Caki2 (cell line): ENCODE data around the gene CADPS. TPM values are rescaled to one million over a fixed set of nuclear protein-coding genes. Genes with fewer than 3 reads are reported as not detected.

Experiments used
- DNase-seq: peaks from one replicate; pipeline ENCODE4 v3.0.0-alpha.2; 2015; ENCODE audit warnings: low read depth
- in situ Hi-C: cut with HindIII; loops from 2 replicates; pipeline ENCODE4 v1.10.0; 2016; ENCODE audit warnings: low sequenced_read_pairs, low pct_unique_long_range_greater_than_20kb, mixed read lengths
- total RNA-seq: library from RNA; depleted of rRNA; stranded (reverse); fragments of >200 nt; shearing (Covaris generic); gene quantifications from 2 replicates; pipeline ENCODE4 v1.2.3, GENCODE V29; 2014; ENCODE audit warnings: low replicate concordance

The CADPS gene
- total RNA-seq, 1 experiment from 2014 or later, result not detected

DNA sequence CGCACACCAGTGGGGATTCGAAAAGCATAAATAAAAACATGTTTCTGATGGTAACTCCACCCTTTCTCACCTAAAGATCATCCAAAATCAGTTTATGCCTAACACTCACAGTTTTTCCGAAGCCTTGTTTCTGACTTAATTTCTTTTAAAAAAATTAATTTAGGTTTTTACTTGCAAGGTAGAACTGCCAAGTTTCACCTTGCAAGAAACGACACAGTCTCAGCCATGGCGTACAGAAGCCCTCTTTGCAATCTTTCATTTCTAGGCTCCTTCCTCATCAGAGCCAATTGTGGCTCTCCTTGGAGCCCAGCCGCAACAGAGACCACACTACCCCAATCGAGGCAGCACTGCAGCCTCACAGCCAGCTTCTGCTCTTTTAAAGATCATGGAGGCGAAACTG lies 470.9 kb downstream of the CADPS start:
- DNase-seq, result no peak
- in situ Hi-C loops, result no loop called here

GRCh38 chr3:62403765-62404164 lies 471.5 kb downstream of the CADPS start:
- in situ Hi-C loops, result no loop called here
- no peak for DNase-seq

DNA sequence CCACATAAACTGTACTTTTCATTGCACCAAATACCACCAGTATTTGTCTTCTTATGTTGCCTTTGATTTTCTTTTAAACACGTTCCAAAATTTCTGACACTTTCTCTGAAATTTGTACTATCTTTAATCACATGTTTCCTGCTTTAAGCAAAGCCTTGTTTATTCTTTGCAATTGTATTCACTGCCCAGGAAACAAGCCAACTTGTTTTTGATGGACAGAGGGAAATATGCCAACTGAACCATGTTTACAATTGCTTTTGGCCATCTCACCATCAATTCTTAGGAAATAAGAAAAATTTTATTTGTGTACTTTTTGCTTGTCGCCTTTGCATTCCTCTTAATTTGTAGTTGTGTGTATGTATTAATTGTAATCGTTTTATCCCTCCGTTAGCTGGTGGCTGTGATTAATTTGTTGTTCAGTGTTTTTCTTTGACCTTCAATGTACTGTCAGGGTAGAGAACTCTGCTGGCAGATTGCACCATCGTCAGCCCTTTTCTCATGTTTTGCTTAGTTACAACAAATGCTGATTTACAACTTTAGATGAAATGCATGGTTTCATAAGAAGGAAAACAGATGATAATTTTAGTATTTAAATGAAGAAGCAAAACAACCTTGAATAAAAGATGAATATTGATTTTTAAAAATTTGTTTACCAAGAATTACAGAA lies 482.5 kb downstream of the CADPS start:
- no peak for DNase-seq

DNA sequence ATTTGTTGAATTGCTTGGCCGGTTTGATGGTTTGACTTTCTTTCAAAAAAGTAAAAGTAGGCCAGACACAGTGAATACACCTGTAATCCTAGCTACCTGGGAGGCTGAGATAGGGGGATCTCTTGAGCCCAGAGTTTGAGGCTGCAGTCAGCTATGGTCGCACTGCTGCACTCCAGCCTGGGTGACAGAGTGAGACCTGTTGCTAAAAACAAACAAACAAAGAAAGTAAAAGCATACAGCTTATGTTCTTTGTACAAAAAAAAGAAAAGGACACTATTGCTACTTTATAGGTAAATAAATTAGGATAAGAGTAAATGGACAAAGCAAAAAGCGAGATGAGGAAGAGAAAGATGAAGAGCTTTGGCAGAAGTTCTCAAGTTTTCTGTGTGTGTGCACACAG lies 488.0 kb downstream of the CADPS start:
- in situ Hi-C loops, result no loop called here
- DNase-seq, result no peak

More for the DNA sequence above, 482.5 kb downstream of the CADPS start:
- in situ Hi-C loops, result no loop called here

GRCh38 chr3:62379321-62379798 lies 495.9 kb downstream of the CADPS start:
- DNase-seq, result no peak
- in situ Hi-C loops, result no loop called here

- in situ Hi-C loops, result no loop called here
- DNase-seq, result no peak
These were observed 496.3 kb downstream of the CADPS start for GRCh38 chr3:62378921-62379320.

DNA sequence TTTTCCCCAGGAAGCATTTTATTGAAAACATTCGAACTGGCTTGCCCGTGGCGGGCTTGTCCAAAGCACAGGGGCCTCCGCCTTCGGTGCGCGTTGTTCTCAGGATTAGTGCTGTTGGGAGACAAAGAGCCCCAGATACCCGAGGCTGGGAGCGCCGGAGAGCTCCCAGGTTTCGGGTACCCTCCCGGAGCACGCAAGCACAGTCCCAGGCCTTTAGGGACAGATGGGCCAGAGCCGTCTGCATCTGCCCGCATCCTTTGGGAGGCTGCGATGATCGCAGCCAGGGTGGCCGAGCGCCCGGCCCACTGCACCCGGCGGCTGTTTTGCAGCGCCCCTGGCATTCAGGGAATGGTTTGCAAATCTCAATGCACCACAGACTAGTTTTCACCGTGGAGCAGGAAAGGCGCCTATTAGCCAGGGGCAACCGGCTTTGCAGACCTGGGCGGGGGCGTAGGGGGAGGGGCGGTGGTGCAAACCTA lies 496.9 kb downstream of the CADPS start:
- in situ Hi-C loops, result no loop called here
- DNase-seq, result no peak

- in situ Hi-C loops, result no loop called here
- no peak for DNase-seq
These were observed 498.0 kb downstream of the CADPS start for GRCh38 chr3:62376906-62377877.

- in situ Hi-C loops, result no loop called here
- no peak for DNase-seq
These were observed 498.8 kb downstream of the CADPS start for GRCh38 chr3:62376454-62376720.

DNA sequence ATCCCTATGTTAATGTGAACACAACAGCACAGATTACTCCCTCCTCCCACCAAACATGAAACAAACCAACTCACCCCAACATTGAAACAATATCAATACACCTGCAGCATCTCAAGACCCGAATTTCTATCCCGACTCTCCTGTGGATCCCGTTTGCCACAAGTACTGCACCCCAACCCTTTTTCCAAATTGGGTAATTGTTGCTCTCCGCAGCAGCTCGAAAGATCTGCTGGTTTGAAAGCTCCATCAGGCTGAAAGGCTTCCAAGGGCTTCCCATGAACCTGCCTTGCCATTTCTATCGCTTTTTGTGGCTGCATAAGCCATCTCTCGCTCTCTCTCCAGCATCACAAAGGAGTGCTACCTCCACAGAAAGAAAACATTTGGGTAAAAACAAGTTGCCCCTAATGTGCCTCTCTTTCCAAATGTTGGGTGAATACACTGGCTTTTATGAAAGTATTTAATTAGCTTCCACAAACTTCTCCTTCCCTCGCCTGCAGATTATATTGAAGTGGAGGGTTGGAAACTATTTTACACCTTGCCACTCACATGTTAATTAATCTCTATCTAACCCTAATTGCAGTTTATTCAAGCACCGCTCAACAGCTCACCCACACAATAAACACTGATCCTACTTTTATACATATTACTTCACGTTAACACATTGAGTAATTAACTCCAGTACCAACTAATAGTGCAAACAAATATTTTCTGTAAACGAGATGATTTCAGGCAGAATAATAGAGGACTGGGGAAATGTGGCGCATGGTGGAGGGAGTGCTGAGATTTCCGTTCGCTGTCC lies 499.4 kb downstream of the CADPS start:
- no peak for DNase-seq
- in situ Hi-C loops, result no loop called here

GRCh38 chr3:62374341-62375218 lies 500.6 kb downstream of the CADPS start:
- DNase-seq, result no peak
- in situ Hi-C loops, result no loop called here

DNA sequence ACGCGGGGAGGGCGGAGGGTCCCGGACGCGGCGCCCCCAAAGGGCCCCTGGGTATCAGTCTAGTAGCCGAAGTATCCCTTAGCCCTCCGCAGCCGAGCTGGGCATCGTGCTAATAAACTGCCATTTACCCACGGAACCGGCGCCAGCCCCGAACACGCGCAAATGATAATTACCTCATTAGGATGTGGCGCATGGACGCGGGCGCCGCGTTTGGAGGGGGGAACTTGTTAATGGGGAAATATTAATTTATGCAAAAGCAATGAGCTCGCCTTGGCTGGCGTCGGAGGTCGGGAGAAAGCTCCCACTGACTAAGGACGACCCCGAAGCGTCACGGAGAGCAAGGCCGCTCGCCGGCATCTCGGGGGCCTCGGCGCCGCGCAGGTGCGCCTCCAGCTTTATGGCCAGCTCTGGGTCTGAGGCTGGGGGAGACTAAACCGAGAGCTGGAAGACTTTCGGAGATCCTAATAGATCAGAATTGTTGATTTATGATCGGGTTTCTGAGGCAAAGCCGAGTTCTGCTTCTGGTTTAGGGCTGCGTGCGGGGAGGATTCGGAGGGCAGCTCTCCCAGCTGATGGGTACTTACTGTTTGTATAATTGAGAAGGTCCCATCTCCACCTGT lies 501.4 kb downstream of the CADPS start:
- no peak for DNase-seq
- in situ Hi-C loops, result no loop called here

GRCh38 chr3:62373215-62373614 lies 502.0 kb downstream of the CADPS start, which contains the start of gene FEZF2:
TSS of gene FEZF2 (minus strand) at chr3:62373550. CDS start at chr3:62372868, 682 bp downstream.
- in situ Hi-C loops, result no loop called here
- DNase-seq, result no peak

DNA sequence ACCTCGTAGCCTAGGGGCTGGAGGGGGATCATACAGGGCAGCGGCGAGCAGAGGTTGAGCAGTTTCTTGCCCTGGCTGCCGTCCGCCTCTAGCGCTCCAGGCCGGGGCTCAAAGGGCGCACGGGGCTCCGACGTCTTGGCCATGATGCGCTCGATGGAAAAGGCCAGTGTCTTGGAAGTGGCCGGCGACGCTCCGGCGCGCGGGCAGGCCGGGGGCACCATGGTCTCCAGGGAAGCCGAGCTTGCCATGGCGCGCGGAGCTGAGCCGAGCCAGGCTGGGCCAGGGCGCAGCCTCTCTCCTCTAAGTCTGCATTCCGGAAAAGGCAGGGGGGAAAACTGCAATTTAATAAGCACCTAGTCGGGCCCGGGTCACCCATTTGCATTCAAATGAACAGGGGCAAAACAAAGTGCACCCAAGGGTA lies 502.6 kb downstream of the CADPS start:
- in situ Hi-C loops, result no loop called here
- DNase-seq, result no peak

GRCh38 chr3:62371720-62372591 lies 503.3 kb downstream of the CADPS start:
- in situ Hi-C loops, result no loop called here
- no peak for DNase-seq

DNA sequence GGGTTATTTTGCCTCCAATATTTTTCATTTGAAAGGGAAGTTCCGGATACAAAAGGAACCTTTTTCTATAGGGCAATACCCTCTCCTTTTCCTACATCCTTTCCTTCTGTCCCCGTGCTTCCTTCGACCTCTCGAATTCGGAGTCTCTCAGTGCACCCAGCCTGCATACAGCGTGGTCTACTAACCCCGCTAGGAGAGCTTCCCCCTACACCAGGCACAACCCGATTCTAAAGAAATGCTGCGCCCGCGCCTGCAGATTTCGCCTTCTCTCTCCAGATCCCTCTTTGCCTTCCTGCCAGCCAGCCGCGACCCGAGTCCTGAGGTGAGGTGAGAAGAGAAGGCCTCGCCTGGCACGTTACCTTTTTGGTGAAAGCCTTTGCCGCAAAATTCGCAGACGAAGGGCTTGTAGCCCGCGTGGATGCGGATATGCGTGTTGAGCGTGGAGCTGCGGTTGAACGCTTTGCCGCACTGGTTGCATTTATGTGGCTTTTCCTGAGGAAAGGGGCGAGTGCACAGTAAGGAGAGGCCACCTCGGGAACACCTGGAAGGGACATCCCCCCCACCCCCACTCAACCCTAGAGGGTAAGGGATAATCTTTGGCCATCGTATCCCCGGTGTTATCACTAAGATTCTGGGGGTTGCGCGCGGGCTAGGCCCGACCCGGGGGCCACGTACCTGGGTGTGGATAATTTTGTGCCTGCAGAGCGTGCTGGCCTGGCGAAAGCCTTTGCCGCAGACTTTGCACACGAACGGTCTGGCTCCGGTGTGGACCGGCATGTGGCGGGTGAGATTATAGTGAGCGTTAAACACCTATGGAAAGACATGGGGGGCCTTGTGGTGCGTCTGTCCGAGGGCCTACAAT lies 504.1 kb downstream of the CADPS start:
- in situ Hi-C loops, result no loop called here
- DNase-seq, result no peak
